Kidney epithelial cell (primary cell): ENCODE measurements around the gene DACT3. TPM values are rescaled to one million over a fixed set of nuclear protein-coding genes. Genes with fewer than 3 reads are reported as not detected.

Experiments used
- DNase-seq: peaks from one replicate; pipeline ENCODE4 v3.0.0-alpha.2; 2010; ENCODE audit warnings: low read depth
- H3K27me3 ChIP-seq: 2 replicates; pipeline ENCODE4 v1.6.0; 2011; ENCODE audit warnings: low read length; ENCODE audit not compliant: control insufficient read depth, insufficient read depth
- H3K36me3 ChIP-seq: 2 replicates; pipeline ENCODE4 v1.5.1; 2011; ENCODE audit warnings: low read length; ENCODE audit not compliant: control insufficient read depth, insufficient read depth
- H3K4me3 ChIP-seq: 2 replicates; pipeline ENCODE4 v1.5.1; 2011; ENCODE audit warnings: low read depth, mild to moderate bottlenecking, control low read depth, low read length
- total RNA-seq: library from RNA; depleted of rRNA; stranded (reverse); fragments of >200 nt; gene quantifications from 2 replicates; pipeline ENCODE4 v1.2.3, GENCODE V29; 2015
- TF ChIP-seq, protein P1 (sequence below): IDR thresholded peaks from 2 replicates; pipeline ENCODE4 v1.5.1; 2011; ENCODE audit warnings: mild to moderate bottlenecking, moderate library complexity, low read length, control low read depth, inconsistent platforms; ENCODE audit not compliant: insufficient read depth, poor library complexity, severe bottlenecking

Gene DACT3
- total RNA-seq, 1 donor from 2014 or later = 0.33 TPM

DNA sequence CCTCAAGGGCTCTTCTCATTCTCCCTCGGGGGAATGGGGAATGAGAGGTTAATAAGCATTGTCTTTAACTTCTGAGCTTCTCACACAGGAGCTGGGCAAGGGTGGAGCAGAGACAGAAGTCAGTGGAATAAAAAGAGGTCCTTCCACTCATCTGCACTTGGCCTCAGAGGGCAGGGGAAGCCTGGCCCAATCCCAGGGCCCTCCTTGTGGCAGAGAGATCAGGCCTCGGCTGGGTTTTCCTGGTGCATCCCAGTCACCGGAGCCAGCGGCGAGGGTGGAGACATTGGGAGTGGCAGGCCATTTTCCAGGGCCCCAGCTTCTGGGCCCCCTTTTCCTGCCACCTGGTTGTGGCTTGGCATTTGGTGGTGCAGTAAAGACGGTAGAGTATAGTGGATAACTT is 49.2 kb downstream of the DACT3 start:
- H3K36me3 ChIP-seq = peaks cover 2% of the 10 kb centered on the region
- H3K4me3 ChIP-seq = no peak overlapping the region
- H3K27me3 ChIP-seq = no peaks in the 10 kb centered on the region
- TF ChIP-seq, protein P1, sequence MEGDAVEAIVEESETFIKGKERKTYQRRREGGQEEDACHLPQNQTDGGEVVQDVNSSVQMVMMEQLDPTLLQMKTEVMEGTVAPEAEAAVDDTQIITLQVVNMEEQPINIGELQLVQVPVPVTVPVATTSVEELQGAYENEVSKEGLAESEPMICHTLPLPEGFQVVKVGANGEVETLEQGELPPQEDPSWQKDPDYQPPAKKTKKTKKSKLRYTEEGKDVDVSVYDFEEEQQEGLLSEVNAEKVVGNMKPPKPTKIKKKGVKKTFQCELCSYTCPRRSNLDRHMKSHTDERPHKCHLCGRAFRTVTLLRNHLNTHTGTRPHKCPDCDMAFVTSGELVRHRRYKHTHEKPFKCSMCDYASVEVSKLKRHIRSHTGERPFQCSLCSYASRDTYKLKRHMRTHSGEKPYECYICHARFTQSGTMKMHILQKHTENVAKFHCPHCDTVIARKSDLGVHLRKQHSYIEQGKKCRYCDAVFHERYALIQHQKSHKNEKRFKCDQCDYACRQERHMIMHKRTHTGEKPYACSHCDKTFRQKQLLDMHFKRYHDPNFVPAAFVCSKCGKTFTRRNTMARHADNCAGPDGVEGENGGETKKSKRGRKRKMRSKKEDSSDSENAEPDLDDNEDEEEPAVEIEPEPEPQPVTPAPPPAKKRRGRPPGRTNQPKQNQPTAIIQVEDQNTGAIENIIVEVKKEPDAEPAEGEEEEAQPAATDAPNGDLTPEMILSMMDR = no peak
- no peak for DNase-seq

DNA sequence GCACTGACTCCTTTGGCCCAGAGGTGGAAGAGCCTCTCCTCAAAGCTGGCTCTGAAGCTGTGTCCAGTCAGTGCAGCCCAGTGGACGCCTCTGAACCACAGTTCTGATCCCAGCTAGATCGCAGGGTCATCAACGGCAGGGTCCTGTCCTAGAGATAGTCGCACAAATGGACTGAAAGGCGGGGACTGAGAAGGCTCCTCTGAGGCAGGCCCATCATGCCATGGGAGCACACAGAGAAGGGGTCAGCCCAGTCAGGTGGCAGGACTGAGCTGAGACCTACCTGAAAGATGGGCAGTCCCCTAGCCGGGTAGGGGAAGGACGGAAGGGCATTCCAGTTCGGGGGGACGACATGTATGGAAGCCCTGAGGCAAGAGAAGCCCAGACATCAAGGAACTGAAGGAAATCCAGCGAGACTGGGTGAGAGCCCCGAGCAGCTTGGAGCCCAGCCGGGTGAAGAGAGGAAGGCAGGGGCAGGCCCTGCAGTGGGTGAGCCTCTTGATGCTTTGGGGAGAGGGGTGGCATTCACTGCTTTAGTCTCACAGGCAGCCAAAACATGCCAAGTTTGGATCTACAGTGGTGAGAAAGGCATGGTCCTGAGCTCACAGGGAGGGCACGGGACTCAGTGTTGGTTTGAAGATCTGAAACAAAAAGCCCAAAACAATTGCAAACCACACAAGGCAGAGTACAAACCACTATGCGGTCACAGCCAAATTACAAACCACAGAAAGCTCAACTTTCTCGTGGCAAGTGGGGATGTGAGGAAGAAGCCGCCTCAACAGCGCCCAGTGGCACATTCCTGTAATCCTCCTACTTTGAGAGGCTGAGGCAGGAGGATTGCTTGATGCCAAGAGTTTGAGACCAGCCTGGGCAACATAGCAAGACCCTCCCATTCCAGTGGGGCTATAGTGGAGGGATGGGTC is 49.9 kb downstream of the DACT3 start:
- TF ChIP-seq, protein P1 = no peak
- no peak for DNase-seq
- Histone ChIP-seq H3K27me3 (no peaks in the 10 kb centered on the region), H3K4me3 (no peak overlapping the region), H3K36me3 (peaks cover 2% of the 10 kb centered on the region)

DNA sequence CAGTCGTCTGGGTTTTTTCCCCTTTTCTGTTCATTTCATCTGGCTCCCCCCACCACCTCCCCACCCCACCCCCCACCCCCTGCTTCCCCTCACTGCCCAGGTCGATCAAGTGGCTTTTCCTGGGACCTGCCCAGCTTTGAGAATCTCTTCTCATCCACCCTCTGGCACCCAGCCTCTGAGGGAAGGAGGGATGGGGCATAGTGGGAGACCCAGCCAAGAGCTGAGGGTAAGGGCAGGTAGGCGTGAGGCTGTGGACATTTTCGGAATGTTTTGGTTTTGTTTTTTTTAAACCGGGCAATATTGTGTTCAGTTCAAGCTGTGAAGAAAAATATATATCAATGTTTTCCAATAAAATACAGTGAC is 50.6 kb downstream of the DACT3 start:
- no peak overlapping the region for H3K4me3 ChIP-seq
- TF ChIP-seq, protein P1 = no peak
- DNase-seq = no peak
- H3K27me3 ChIP-seq = no peaks in the 10 kb centered on the region
- H3K36me3 ChIP-seq = peaks cover 2% of the 10 kb centered on the region

DNA sequence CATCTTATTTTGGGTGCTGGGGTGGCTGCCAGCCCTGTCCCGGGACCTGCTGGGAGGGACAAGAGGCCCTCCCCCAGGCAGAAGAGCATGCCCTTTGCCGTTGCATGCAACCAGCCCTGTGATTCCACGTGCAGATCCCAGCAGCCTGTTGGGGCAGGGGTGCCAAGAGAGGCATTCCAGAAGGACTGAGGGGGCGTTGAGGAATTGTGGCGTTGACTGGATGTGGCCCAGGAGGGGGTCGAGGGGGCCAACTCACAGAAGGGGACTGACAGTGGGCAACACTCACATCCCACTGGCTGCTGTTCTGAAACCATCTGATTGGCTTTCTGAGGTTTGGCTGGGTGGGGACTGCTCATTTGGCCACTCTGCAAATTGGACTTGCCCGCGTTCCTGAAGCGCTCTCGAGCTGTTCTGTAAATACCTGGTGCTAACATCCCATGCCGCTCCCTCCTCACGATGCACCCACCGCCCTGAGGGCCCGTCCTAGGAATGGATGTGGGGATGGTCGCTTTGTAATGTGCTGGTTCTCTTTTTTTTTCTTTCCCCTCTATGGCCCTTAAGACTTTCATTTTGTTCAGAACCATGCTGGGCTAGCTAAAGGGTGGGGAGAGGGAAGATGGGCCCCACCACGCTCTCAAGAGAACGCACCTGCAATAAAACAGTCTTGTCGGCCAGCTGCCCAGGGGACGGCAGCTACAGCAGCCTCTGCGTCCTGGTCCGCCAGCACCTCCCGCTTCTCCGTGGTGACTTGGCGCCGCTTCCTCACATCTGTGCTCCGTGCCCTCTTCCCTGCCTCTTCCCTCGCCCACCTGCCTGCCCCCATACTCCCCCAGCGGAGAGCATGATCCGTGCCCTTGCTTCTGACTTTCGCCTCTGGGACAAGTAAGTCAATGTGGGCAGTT is 51.2 kb downstream of the DACT3 start:
- Histone ChIP-seq H3K4me3 (no peak overlapping the region), H3K36me3 (peaks cover 2% of the 10 kb centered on the region), H3K27me3 (no peaks in the 10 kb centered on the region)
- DNase-seq = no peak
- TF ChIP-seq, protein P1 = no peak

DNA sequence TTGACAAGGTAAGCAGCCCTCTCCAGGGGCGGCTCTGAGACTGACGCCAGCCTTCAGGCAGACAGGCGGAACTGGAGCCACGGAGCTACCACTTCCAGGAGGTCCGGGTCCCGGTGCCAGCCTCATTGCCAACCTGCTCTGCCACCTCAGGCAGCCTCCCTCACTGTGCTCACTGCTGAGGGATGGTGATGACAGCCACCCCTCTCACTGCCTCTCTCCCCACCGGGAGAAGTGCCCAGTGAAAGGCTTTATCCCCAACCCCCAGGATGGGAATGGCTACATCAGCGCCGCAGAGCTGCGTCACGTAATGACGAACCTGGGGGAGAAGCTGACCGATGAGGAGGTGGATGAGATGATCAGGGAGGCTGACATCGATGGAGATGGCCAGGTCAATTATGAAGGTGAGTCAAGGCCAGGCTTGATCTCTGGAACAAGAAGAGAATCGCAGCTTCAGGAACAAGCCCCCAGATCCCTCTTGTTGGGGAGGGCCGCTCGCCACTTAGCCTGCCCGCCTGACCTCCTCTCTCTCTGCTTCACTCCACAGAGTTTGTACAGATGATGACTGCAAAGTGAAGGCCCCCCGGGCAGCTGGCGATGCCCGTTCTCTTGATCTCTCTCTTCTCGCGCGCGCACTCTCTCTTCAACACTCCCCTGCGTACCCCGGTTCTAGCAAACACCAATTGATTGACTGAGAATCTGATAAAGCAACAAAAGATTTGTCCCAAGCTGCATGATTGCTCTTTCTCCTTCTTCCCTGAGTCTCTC is 52.2 kb downstream of the DACT3 start:
- H3K36me3 ChIP-seq = peaks cover 2% of the 10 kb centered on the region
- DNase-seq = no peak
- no peak overlapping the region for H3K4me3 ChIP-seq
- TF ChIP-seq, protein P1 = no peak
- H3K27me3 ChIP-seq = no peaks in the 10 kb centered on the region
